Progenitor cell of endocrine pancreas (in vitro differentiated cells): ENCODE measurements around the gene PHLDA1. TPM values are rescaled to one million over a fixed set of nuclear protein-coding genes. Genes with fewer than 3 reads are reported as not detected.
A peak's percentile ranks its signal among the peaks of the same experiment; 100 is the strongest.

Source experiments
- DNase-seq: peaks from one replicate; pipeline ENCODE4 v3.0.0; 2021; ENCODE audit warnings: low spot score; ENCODE audit not compliant: unreplicated experiment
- H3K27ac Mint-ChIP-seq: 2 replicates; pipeline ENCODE4 v1.8.0; 2021; ENCODE audit warnings: mild to moderate bottlenecking, moderate library complexity, mixed read lengths
- H3K27me3 Mint-ChIP-seq: 2 replicates; pipeline ENCODE4 v1.8.0; 2021; ENCODE audit warnings: mixed read lengths
- H3K36me3 Mint-ChIP-seq: 2 replicates; pipeline ENCODE4 v1.8.0; 2022; ENCODE audit warnings: mixed read lengths; ENCODE audit not compliant: insufficient read depth
- H3K4me1 Mint-ChIP-seq: 2 replicates; pipeline ENCODE4 v1.8.0; 2021; ENCODE audit warnings: low read depth, mixed read lengths
- H3K4me3 Mint-ChIP-seq: 2 replicates; pipeline ENCODE4 v1.8.0; 2021; ENCODE audit warnings: low read depth, mild to moderate bottlenecking, moderate library complexity, mixed read lengths
- H3K9me3 Mint-ChIP-seq: 2 replicates; pipeline ENCODE4 v1.8.0; 2021; ENCODE audit warnings: low read depth, mixed read lengths
- total RNA-seq: library from RNA; stranded (reverse); gene quantifications from 2 replicates; pipeline ENCODE4 v1.2.1, GENCODE V29; 2021
- TF ChIP-seq, protein P1 (sequence below): fragments of 200-600 bp; sonication (generic); IDR thresholded peaks from one replicate; pipeline ENCODE4 v1.5.0; 2021; ENCODE audit warnings: antibody characterized with exemption, mild to moderate bottlenecking; ENCODE audit not compliant: unreplicated experiment

The PHLDA1 gene
- total RNA-seq, 1 donor from 2014 or later = 45.4 TPM

DNA sequence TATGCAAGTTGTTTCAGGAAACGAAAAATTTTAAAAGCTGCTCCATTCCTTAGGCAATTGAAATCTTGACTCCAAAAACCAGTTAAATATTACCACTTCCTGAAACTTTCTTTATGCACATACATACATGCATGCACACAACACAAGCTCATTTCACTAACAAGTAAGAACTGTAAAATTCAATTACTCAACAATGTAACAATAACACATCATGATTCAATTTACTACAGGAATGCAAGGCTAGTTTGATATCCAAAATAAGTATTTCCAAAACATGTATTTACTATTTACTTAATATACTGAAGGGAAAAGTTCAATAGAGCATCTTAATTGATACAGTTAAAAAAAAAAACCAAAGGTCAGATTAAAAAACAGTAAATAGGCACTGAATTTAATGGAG is 33.3 kb upstream of the PHLDA1 start:
- Mint-ChIP-seq H3K9me3 (peaks cover 16% of the 10 kb centered on the region), H3K27me3 (no peaks in the 10 kb centered on the region), H3K36me3 (peaks cover 41% of the 10 kb centered on the region), H3K27ac (peak overlapping the region; percentile 22), H3K4me3 (no peak overlapping the region), H3K4me1 (peaks cover 7% of the 10 kb centered on the region)
- DNase-seq = no peak
- TF ChIP-seq, protein P1, sequence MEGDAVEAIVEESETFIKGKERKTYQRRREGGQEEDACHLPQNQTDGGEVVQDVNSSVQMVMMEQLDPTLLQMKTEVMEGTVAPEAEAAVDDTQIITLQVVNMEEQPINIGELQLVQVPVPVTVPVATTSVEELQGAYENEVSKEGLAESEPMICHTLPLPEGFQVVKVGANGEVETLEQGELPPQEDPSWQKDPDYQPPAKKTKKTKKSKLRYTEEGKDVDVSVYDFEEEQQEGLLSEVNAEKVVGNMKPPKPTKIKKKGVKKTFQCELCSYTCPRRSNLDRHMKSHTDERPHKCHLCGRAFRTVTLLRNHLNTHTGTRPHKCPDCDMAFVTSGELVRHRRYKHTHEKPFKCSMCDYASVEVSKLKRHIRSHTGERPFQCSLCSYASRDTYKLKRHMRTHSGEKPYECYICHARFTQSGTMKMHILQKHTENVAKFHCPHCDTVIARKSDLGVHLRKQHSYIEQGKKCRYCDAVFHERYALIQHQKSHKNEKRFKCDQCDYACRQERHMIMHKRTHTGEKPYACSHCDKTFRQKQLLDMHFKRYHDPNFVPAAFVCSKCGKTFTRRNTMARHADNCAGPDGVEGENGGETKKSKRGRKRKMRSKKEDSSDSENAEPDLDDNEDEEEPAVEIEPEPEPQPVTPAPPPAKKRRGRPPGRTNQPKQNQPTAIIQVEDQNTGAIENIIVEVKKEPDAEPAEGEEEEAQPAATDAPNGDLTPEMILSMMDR = no peak

DNA sequence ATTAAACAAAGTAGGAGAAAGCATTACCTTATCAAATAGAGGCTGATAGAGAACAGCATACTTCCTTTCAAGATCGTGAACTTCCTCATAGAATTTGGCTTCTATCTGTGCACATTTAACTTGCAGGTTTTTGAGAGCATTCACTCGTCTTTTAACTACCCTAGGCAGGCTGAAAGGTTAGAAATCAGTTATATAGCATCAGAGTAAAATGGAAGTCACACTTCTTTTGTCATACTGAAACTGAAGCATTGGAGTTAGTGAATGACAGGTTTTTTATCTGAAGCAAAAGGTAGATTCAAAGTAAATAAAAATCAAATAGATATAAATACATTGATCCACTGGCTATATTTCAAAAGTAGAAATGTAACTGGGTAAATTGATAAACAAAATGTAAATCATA is 28.5 kb upstream of the PHLDA1 start:
- DNase-seq = no peak
- peaks cover 34% of the 10 kb centered on the region for H3K36me3 Mint-ChIP-seq
- H3K9me3 Mint-ChIP-seq = peaks cover 8% of the 10 kb centered on the region
- no peaks in the 10 kb centered on the region for H3K27me3 Mint-ChIP-seq
- no peak overlapping the region for H3K27ac Mint-ChIP-seq
- TF ChIP-seq, protein P1 = no peak
- no peak overlapping the region for H3K4me3 Mint-ChIP-seq
- H3K4me1 Mint-ChIP-seq = peaks cover 7% of the 10 kb centered on the region

DNA sequence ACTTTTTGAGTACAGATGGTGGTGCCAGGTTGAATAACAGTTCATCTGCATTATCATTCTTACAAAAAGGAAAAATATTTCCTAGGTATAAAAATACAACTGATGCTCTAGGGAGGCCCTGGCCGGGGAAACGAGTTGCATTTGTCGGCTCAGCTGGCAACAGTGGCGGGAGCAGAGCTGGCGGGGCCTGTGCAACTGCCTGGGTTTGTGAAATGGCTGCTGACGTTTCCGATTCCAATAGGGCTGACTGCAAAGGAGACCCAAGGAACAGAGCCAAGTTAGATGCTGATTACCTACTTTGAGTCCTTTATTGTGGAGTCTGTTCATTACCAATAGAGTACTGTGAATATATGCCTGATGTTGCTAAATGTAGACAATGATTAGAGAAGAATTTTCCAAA is 25.8 kb upstream of the PHLDA1 start:
- peaks cover 4% of the 10 kb centered on the region for H3K4me1 Mint-ChIP-seq

DNA sequence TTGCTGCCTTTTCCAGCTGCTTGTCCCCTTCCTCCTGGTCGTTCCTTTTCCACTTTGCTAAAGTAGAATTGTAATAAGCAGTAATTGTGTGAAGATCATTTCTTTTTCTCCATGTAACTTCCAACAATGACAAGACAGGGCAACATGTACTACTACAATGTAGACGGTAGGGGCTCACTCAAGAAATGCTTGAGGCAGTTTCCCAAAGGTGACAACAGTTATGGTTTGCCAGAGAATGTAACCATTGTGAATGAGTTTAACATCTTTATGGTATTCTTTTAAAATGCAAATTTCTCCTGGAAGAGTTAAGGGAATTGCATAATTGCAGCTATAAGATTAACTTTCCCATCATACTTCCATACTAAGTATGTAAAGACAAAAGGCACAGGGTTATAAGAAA is 23.8 kb upstream of the PHLDA1 start:
- Mint-ChIP-seq H3K36me3 (peaks cover 35% of the 10 kb centered on the region), H3K4me3 (no peak overlapping the region), H3K27ac (no peak overlapping the region)

More for the DNA sequence above, 25.8 kb upstream of the PHLDA1 start:
- H3K27me3 Mint-ChIP-seq = no peaks in the 10 kb centered on the region
- no peaks in the 10 kb centered on the region for H3K9me3 Mint-ChIP-seq
- no peak overlapping the region for H3K4me3 Mint-ChIP-seq
- no peak overlapping the region for H3K27ac Mint-ChIP-seq
- peaks cover 29% of the 10 kb centered on the region for H3K36me3 Mint-ChIP-seq
- TF ChIP-seq, protein P1 = no peak
- DNase-seq = no peak

DNA sequence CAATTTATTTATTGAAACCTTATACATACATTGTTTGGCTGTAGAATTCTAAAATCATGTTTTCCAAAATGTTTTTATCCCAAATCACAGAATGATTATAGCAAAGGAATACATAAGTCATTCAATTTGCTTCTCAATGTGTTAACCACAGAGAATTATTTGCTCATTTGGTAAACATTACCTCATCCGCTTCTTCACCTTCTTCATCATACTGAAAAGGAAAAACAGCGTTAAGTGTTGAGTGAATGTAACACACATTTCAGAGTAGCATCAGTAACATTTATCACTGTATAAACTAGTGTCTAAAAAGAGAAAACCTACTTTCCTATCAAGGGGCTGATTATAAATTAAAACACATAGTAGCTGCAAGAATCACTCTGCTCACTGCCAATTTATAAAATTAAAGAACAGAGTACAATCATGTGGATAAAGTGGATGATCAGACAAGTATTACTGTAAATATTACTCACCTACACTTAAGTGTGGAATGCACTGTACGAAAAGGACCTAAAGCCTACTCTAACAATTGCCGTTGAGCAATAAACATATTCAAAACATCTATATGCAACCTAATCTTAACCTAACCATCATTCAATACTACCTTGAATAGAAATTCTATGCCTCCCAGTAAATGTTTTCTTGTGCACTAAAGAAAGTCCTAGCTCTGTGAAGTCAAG is 18.1 kb upstream of the PHLDA1 start:
- H3K27ac Mint-ChIP-seq = no peak overlapping the region
- no peak for DNase-seq
- H3K36me3 Mint-ChIP-seq = peaks cover 29% of the 10 kb centered on the region
- H3K4me3 Mint-ChIP-seq = no peak overlapping the region
- TF ChIP-seq, protein P1 = no peak
- peaks cover 5% of the 10 kb centered on the region for H3K4me1 Mint-ChIP-seq
- no peaks in the 10 kb centered on the region for H3K9me3 Mint-ChIP-seq
- H3K27me3 Mint-ChIP-seq = no peaks in the 10 kb centered on the region

More for the DNA sequence above, 23.8 kb upstream of the PHLDA1 start:
- Mint-ChIP-seq H3K4me1 (no peaks in the 10 kb centered on the region), H3K27me3 (no peaks in the 10 kb centered on the region), H3K9me3 (no peaks in the 10 kb centered on the region)
- no peak for DNase-seq
- TF ChIP-seq, protein P1 = no peak
